ENCODE results near the gene GPR37L1. TPM values are rescaled to one million over a fixed set of nuclear protein-coding genes. Genes with fewer than 3 reads are reported as not detected.
"Not testable (repeated sequence)": the region's sequence is repeated elsewhere in the genome, so short reads cannot be mapped to it uniquely, and the experiment has no call there.

GPR37L1 gene
- total RNA-seq, 1 donor from 2014 or later: not detected

- intact Hi-C loops (cut with micrococcal nuclease): no loop called here
These were observed 10.3 kb downstream of the GPR37L1 start for GRCh38 chr1:202133001-202133400.

- intact Hi-C loops (cut with micrococcal nuclease): no loop called here
These were observed 10.8 kb downstream of the GPR37L1 start for GRCh38 chr1:202133496-202133895.

- intact Hi-C loops (cut with micrococcal nuclease): loop anchor here (2.0 kb wide), 1 partner anchor 237 kb away; no protein-coding TSS in a partner anchor
These were observed 11.3 kb downstream of the GPR37L1 start for GRCh38 chr1:202133989-202134388.

- intact Hi-C loops (cut with micrococcal nuclease): loop anchor here (1.0 to 2.0 kb wide), 3 partner anchors 125 to 238 kb away; no protein-coding TSS in a partner anchor
These were observed 12.0 kb downstream of the GPR37L1 start for GRCh38 chr1:202134645-202135172.

- intact Hi-C loops (cut with micrococcal nuclease): loop anchor here (1.0 to 2.0 kb wide), 3 partner anchors 126 to 238 kb away; no protein-coding TSS in a partner anchor
These were observed 12.6 kb downstream of the GPR37L1 start for GRCh38 chr1:202135221-202135721.

- intact Hi-C loops (cut with micrococcal nuclease): no loop called here
These were observed 18.1 kb downstream of the GPR37L1 start for GRCh38 chr1:202140833-202141232.

GRCh38 chr1:202141468-202141867 lies 18.8 kb downstream of the GPR37L1 start:
- intact Hi-C loops (cut with micrococcal nuclease): not testable (repeated sequence)

- intact Hi-C loops (cut with micrococcal nuclease): no loop called here
These were observed 20.5 kb downstream of the GPR37L1 start for GRCh38 chr1:202143011-202143767.

GRCh38 chr1:202143768-202144401 lies 21.2 kb downstream of the GPR37L1 start:
- intact Hi-C loops (cut with micrococcal nuclease): loop anchor here (1.0 kb wide), 1 partner anchor 189 kb away; the partner anchor contains the start of gene TIMM17A

- intact Hi-C loops (cut with micrococcal nuclease): loop anchor here (1.0 kb wide), 2 partner anchors 15 to 189 kb away; partner anchors contain the start of gene TIMM17A
These were observed 21.8 kb downstream of the GPR37L1 start, which contains the start of gene ARL8A for GRCh38 chr1:202144402-202145067. ARL8A (minus strand) TSS chr1:202144737; CDS start chr1:202144572, 165 bp downstream.

GRCh38 chr1:202145068-202145743 lies 22.5 kb downstream of the GPR37L1 start:
- intact Hi-C loops (cut with micrococcal nuclease): loop anchor here (1.0 kb wide), 1 partner anchor 14 kb away; no protein-coding TSS in a partner anchor

GRCh38 chr1:202145744-202146140 lies 23.0 kb downstream of the GPR37L1 start:
- intact Hi-C loops (cut with micrococcal nuclease): loop anchor here (1.0 kb wide), 1 partner anchor 14 kb away; no protein-coding TSS in a partner anchor

GRCh38 chr1:202146279-202146678 lies 23.6 kb downstream of the GPR37L1 start:
- intact Hi-C loops (cut with micrococcal nuclease): no loop called here

- intact Hi-C loops (cut with micrococcal nuclease): no loop called here
These were observed 24.3 kb downstream of the GPR37L1 start for GRCh38 chr1:202146993-202147392.

- intact Hi-C loops (cut with micrococcal nuclease): no loop called here
These were observed 25.7 kb downstream of the GPR37L1 start for GRCh38 chr1:202148391-202148790.

GRCh38 chr1:202149566-202149965 lies 26.8 kb downstream of the GPR37L1 start:
- intact Hi-C loops (cut with micrococcal nuclease): no loop called here

- intact Hi-C loops (cut with micrococcal nuclease): no loop called here
These were observed 27.5 kb downstream of the GPR37L1 start for GRCh38 chr1:202150187-202150586.

GRCh38 chr1:202150602-202151001 lies 27.9 kb downstream of the GPR37L1 start:
- intact Hi-C loops (cut with micrococcal nuclease): no loop called here

- intact Hi-C loops (cut with micrococcal nuclease): no loop called here
These were observed 28.3 kb downstream of the GPR37L1 start for GRCh38 chr1:202151045-202151444.

GRCh38 chr1:202152399-202152798 lies 29.7 kb downstream of the GPR37L1 start:
- intact Hi-C loops (cut with micrococcal nuclease): no loop called here
